ENCODE data around the gene EIF4EBP3.

DNA sequence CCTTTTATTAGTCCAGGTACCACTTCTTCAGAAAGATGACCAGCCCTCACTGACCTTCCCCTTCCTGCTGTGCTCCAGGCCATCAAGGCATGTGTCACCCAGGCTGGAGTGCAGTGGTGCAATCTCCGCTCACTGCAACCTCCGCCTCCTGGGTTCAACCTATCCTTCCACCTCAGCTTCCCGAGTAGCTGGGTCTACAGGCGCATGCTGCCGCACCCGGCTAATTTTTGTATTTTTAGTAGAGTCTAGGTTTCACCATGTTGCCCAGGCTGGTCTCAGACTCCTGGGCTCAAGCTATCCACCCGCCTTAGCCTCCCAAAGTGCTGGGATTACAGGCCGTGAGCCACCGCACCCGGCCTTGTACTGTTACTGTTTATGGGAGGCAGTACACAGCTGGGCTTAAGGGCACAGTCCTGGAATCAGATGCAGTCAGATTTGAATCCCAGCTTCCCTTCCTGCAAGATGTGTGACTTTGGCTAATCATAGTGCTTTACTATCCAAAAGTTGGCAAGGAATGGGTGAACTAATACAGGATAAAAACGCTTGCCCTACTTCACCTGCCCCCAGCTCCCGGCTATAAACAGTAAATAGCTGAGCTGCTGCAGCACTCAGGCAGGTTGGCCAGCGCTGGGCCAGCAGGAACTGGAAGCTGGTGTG is 483 bp upstream of the EIF4EBP3 start:
- TF ChIP-seq FOXA1 (IDR thresholded peaks at IDR 0.05) (no peak), ZBTB33 (IDR thresholded peaks at IDR 0.05) (no peak), REST (IDR thresholded peaks at IDR 0.05) (peak; percentile 92), RAD21 (IDR thresholded peaks at IDR 0.05) (no peak), SP1 (IDR thresholded peaks at IDR 0.05) (peak; percentile 98), JUND (IDR thresholded peaks at IDR 0.05) (peak in 1 of 2 donors; percentile 7), RXRA (IDR thresholded peaks at IDR 0.05) (peak in 1 of 2 donors; percentile 65)
- TF ChIP-seq, protein P1, sequence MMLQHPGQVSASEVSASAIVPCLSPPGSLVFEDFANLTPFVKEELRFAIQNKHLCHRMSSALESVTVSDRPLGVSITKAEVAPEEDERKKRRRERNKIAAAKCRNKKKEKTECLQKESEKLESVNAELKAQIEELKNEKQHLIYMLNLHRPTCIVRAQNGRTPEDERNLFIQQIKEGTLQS (IDR thresholded peaks at IDR 0.05): no peak
- TF ChIP-seq, protein P2, sequence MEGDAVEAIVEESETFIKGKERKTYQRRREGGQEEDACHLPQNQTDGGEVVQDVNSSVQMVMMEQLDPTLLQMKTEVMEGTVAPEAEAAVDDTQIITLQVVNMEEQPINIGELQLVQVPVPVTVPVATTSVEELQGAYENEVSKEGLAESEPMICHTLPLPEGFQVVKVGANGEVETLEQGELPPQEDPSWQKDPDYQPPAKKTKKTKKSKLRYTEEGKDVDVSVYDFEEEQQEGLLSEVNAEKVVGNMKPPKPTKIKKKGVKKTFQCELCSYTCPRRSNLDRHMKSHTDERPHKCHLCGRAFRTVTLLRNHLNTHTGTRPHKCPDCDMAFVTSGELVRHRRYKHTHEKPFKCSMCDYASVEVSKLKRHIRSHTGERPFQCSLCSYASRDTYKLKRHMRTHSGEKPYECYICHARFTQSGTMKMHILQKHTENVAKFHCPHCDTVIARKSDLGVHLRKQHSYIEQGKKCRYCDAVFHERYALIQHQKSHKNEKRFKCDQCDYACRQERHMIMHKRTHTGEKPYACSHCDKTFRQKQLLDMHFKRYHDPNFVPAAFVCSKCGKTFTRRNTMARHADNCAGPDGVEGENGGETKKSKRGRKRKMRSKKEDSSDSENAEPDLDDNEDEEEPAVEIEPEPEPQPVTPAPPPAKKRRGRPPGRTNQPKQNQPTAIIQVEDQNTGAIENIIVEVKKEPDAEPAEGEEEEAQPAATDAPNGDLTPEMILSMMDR (IDR thresholded peaks at IDR 0.05; ENCODE audit: low read depth, low read length, missing input control): no peak
- TF ChIP-seq, protein P3, sequence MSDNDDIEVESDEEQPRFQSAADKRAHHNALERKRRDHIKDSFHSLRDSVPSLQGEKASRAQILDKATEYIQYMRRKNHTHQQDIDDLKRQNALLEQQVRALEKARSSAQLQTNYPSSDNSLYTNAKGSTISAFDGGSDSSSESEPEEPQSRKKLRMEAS (IDR thresholded peaks at IDR 0.05): no peak
